ENCODE data around the gene TNS1.

TNS1 gene

GRCh38 chr2:217915706-217916105, 87.1 kb downstream of the TNS1 start:
- DNase-seq (ENCODE audit: low spot score) (no peak), FAIRE-seq (no peak)

- FAIRE-seq (no peak), DNase-seq (ENCODE audit: low spot score) (no peak)
Measured at GRCh38 chr2:217914878-217915277, 87.9 kb downstream of the TNS1 start.

GRCh38 chr2:217914078-217914477, 88.7 kb downstream of the TNS1 start:
- DNase-seq (ENCODE audit: low spot score) (no peak), FAIRE-seq (no peak)

- FAIRE-seq (no peak), DNase-seq (ENCODE audit: low spot score) (no peak)
Measured at GRCh38 chr2:217913436-217913835, 89.4 kb downstream of the TNS1 start.

- DNase-seq (ENCODE audit: low spot score) (no peak), FAIRE-seq (no peak)
Measured at GRCh38 chr2:217912098-217913024, 90.4 kb downstream of the TNS1 start.

DNA sequence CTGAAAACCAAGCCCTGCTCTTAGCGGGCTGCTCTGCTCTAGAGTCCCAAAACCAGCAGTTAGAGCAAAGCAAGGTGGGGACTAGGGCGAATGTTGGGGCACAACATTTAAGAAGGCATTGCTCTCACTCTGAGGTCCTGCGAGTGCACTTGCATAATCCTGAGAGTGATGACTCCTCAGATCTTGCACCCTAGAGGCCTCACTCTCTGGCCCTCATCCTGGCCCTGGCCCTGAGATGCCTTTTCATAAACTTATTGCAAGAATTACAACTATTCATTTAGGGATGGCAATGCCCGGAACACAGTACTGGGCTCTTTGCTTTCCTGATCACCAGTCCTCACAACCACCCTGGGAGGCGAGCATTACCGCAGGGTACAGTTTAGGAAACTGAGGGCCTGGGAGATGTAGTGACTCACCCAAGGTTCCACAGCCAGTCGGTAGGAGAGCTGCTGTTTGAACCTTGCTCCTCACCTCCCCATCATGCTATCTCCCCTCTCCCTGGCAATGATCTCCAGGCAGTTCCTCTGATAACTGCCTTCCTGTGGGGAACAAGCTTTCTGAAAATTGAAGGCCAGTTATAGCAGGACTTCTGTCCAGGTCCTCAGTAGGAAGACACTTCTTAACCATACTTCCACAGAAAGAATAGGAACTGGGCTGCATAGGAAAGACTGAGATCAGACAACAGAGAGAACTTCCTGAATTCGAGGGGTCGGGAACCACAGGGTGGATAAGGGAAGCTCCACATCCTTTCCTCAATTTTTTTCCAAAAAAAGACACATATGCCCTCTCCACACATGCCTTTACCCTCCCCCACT, 91.3 kb downstream of the TNS1 start:
- FAIRE-seq (peak; percentile 9), DNase-seq (ENCODE audit: low spot score) (no peak)

GRCh38 chr2:217910875-217911212, 92.0 kb downstream of the TNS1 start:
- no peak for FAIRE-seq

DNA sequence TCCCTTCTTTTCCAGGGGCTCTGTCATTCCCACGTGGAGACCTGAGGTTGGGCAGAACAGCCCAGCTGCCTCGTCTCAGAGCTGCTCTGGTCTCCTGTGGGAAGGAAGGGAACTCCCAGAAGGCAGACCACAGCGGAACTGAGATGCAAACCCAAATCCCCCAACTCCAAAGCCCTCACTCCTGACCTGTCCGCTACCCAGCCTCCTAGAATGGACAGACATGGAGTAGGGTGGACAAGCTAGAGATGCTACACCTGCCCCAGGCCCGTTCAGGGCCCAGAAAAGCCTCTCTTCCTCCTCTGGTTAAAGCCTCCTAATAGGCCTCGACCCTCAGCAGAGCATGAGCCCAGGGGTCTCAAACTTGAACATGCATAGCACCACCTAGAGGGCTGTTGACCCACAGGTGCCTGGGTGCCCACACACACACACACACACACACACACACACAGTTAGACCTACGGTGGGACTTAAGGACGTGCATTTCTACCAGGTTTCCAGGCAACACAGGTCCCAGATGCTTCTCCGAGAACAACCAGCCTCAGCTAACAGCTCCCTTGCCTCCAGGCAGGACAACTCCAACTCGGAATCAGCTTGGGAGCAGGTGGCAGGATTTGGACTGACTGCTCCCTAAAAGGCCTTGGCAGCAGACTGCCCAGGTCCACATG, 93.5 kb downstream of the TNS1 start:
- no peak for DNase-seq (ENCODE audit: low spot score)
- peak; percentile 13 for FAIRE-seq

More at GRCh38 chr2:217910875-217911212, 92.0 kb downstream of the TNS1 start:
- DNase-seq (ENCODE audit: low spot score), result no peak

- no peak for DNase-seq (ENCODE audit: low spot score)
- FAIRE-seq, result no peak
Measured at GRCh38 chr2:217908544-217908943, 94.3 kb downstream of the TNS1 start.

- no peak for FAIRE-seq
- DNase-seq (ENCODE audit: low spot score), result no peak
Measured at GRCh38 chr2:217907266-217907665, 95.5 kb downstream of the TNS1 start.

GRCh38 chr2:217906798-217907197, 96.0 kb downstream of the TNS1 start:
- no peak for FAIRE-seq
- no peak for DNase-seq (ENCODE audit: low spot score)

GRCh38 chr2:217905896-217906295, 96.9 kb downstream of the TNS1 start:
- FAIRE-seq (no peak), DNase-seq (ENCODE audit: low spot score) (no peak)

GRCh38 chr2:217905395-217905794, 97.4 kb downstream of the TNS1 start:
- FAIRE-seq (no peak), DNase-seq (ENCODE audit: low spot score) (no peak)

- FAIRE-seq (no peak), DNase-seq (ENCODE audit: low spot score) (no peak)
Measured at GRCh38 chr2:217904614-217904965, 98.2 kb downstream of the TNS1 start.

DNA sequence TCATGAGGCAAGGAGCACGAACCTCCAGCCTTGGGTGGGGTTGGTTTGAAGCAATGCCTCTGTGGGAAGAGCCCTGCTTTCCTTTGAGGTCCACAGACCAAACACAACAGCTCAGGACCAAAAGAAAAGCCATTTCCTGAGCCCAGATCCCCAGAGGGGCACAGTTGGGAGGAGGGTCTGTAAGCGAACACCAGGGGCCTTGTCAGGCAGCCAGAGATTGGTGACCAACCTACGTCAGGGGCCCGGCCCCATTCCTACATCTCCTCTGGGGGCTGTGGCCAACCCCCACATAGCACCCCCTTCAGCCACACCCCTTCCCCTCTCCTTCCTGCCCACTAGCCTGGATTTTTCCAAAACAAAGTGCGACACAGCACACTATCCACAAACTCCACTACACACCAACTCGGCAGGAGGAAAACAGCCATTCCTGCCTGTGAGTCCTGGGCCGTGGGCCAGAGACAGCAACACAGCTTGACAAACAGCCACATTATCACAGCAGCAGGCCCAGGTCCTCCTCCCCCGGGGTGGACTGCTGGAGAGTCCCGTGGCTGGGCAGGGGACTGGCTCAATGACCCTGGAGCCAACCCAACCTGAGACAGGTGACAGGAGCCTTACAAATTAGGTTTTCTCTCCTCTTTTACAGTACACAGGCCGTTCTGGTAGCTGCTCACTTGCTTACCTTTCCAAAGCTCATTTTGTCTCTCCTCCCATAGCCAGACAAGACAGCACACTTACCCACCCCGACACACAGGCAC, 98.8 kb downstream of the TNS1 start:
- DNase-seq (ENCODE audit: low spot score), result no peak
- FAIRE-seq, result no peak

DNA sequence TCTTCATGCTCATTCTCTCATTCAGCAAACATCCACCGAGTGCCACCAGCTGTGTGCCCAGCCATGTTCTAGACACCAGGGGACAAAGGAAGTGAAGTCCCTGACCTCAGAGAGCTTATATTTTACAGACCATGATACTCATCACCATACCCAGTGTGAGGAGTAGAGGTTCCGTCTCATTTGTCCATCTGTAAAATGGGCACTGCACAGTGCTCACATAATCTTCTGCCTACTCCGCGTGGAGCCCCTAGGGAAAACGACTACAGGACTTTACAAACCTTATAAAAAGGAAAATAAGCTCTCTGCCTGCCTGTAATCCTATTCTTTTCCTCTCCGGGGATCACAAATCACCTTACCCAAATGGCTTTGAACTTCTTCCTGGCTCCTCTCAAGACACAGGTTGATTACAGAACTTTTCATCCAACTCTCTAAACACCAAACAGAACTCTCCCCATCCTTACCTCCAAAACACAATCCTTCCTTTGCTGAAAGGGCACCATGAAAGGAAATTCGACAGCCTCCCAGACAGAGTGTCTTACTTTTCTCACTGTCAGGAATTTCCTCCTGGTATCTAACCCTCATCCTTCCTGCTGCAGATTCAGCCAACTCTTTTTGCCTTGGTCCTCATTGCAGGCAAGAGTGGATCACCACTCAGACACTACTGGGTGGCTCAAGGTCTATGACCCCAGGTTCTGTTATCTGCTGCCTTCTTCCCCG, 99.5 kb downstream of the TNS1 start:
- DNase-seq (ENCODE audit: low spot score) (no peak), FAIRE-seq (no peak)

DNA sequence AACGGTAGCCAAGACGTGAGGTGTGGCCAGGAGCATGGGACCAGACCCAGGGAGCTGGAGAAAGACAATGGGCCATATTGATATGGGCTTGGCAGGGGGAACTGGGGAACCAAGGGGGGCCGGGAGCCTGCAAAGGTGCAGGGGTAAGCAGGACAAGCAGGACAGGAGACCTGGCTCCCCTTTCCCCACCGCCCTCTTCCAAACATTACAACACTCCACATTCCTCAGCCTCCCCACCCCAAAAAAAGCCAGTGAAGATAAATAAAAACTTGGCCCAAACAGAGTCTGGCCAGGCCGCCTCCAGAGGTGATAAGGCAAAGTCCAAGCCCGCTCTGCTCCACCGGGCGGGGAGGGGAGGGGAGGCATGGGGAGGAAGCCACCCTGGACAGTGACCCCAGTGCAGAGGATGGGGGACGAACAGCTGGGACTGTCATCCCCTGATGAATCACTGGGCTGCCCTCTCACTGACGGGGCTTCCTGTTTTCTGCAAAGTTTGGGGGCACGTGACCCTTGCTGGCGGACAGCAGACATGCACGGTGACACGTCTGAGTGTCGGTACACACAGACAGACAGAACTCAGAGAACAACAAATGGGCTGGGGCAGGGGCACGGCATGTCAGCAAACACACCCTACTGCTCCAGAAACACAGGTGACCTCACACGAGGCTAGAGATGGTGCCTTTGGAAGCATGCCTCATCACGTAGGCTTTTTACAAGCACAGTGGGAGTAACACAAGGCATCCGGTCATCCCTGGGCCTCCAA, 100.2 kb downstream of the TNS1 start:
- FAIRE-seq, result no peak
- DNase-seq (ENCODE audit: low spot score), result no peak

DNA sequence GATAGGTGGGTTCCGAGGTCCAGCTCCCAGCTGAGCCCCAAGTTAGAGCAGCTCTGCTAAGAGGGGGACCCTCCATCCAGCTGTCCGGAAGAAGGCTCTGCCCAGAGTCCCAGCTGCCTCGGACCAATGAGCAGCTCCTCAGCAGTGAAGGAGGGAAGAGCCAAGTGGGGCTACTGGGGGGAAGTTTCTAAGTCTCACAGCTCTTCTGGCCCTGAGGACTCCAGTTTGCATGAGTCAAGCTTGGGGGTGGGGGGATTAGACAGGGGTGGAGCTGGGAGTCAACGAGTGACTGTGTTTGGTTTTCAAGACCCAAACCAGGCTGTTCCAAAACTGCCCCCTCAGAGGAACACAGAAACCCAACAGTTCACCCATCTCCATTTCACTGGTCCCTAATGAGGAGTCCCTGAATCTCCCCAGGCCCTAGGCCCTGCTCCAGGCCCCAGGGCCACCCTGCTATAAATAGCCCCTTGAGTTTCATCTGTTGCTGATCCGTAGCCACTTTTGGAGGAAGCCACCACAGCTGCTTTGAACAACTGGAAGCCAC, 100.9 kb downstream of the TNS1 start:
- DNase-seq (ENCODE audit: low spot score), result no peak

DNA sequence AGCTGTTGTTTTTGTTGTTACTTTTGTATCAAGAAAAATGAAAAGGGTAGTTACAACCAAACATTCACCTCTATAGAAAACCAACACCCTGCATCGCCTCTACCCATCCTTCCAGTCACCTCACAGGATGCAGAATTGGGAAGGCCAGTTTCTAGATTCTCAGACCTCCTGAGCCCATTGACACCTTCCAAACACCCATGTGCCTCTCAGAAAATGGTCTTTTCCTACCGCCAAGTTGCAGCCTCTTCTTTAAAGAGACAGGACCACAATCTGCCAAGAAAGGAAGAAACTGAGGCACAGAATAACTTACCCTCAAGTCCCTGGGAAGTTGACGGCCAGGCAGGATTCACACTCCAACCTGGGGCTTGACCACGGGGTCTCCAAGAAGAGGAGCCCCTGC, 101.4 kb downstream of the TNS1 start:
- FAIRE-seq (no peak), DNase-seq (ENCODE audit: low spot score) (no peak)

More for the DNA sequence above, 100.9 kb downstream of the TNS1 start:
- no peak for FAIRE-seq

Measured in urothelium cell line (cell line).